GM21576 (cell line): ENCODE data around the gene UGP2.
A peak's percentile ranks its signal among the peaks of the same experiment; 100 is the strongest.
"Not testable (repeated sequence)": the region's sequence is repeated elsewhere in the genome, so short reads cannot be mapped to it uniquely, and the experiment has no call there.

Experiments
- ATAC-seq: cut with Tn5 transposase; IDR thresholded peaks from one replicate; pipeline ENCODE4 v1.9.1; 2021; ENCODE audit warnings: mild to moderate bottlenecking, moderate library complexity; ENCODE audit not compliant: unreplicated experiment

Gene UGP2

GRCh38 chr2:63888490-63889402 lies 47.0 kb downstream of the UGP2 start:
- peak; percentile 66 for ATAC-seq

GRCh38 chr2:63890678-63891077 lies 49.0 kb downstream of the UGP2 start:
- ATAC-seq: no peak

DNA sequence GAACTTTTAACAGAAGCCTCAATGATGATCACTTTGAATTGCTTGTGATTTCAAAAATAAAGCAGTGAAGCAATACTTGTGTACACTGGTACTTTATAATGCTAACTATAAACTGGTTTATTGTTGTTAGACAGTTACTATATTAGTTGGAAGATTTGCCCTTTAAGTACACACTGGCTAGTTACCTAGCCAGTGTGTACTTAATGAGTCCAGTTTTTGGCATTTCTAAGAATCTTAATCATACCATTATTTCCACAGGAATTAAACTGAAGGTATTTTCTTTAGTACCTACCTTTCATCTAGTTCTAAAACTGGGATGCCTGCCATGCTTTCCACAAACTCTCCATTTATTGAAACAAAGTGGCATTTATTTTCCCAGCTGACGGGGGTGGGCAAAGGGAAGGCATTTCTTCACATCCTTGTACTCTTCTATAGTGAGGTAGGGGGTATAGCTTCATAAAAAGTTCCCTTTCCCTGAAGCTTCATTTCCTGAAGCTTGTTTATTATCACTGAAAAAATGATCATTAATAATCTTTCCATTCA lies 49.9 kb downstream of the UGP2 start:
- ATAC-seq: no peak

- no peak for ATAC-seq
These were observed 51.5 kb downstream of the UGP2 start for GRCh38 chr2:63893163-63893562.

DNA sequence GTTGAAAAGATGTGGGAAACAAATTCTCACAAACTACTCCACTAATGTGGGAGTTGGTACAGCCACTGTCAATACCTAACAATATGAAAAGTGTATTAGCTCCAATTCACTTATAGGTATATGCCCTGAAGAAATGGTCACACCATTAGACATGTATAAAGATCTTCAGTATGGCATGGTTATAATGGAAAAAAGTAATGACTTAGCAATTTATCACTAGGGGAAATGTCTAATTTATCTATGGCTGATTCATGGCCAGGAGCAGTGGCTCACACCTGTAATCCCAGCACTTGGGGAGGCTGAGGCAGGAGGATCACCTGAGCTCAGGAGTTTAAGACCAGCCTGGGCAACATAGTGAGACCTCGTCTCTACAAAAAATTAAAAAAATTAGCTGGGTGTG lies 52.5 kb downstream of the UGP2 start:
- no peak for ATAC-seq

DNA sequence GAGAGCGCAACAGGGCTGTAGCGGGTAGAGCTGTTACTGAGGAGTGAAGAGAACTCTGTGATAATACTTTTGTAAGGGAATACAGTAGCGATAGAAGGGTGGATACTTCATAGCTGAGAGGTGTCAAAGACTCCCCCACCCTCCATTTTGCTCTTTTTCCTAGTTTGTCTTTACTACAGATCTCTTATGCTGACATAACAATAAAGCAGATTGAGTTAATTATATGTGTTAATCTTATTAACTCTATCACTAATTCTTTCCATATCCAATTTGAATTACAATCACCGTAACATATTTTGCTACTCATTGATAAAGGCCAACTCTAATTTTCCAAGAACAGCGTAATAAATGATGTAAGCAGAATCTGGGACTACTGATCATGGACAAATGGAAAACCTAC lies 57.1 kb downstream of the UGP2 start:
- ATAC-seq: no peak

DNA sequence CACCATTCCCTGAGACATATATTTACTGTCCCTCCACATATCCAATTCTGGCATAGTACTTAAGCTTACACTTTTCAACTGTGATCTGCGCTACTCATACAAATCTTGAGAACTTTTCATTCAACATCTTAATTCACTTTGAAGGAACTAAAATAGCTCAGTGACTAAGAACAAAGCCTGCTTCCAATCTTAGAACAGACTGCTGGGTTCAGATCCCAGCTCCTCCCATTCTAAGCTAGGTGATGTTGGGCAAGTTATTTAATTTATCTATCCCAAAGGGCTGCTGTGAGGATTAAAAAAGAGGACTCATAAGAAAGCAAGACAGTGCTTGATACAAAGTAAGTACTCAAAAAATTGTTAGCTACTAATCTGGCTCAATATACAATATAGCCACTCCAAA lies 57.9 kb downstream of the UGP2 start:
- no peak for ATAC-seq

GRCh38 chr2:63902149-63902548 lies 60.5 kb downstream of the UGP2 start:
- no peak for ATAC-seq

GRCh38 chr2:63903003-63903402 lies 61.3 kb downstream of the UGP2 start:
- ATAC-seq: peak; percentile 56

DNA sequence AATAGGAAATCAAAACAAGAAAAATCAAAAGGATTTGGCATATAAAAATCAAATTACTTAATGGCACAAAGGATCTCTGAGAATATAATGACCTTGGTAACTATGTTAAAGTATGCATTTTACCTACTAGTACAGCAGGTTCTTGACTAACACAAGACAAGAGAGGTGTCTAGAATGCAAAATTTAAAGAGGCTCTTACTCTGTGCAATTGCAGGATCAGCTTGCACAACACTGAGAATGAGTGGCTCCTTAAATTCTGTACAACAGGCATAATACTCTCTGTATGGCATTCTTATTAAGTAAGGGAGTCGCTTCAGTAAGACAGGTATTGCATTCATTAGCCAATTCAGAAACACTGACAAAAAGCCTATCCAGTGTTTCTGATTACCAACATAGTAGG lies 72.6 kb downstream of the UGP2 start:
- ATAC-seq: no peak

DNA sequence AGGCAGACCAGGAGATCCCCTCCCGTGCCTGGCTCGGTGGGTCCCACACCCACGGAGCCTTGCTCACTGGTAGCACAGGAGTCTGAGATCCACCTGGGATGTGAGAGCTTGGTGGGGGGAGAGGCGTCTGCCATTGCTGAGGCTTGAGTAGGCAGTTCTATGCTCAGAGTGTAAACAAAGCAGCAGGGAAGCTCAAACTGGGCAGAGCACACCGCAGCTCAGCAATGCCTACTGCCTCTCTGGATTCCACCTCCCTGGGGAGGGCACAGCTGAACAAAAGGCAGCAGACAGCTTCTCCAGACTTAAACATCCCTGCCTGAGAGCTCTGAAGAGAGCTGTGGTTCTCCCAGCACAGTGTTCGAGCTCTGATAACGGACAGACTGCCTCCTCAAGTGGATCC lies 85.1 kb downstream of the UGP2 start:
- no peak for ATAC-seq

- not testable (repeated sequence) for ATAC-seq
These were observed 90.4 kb downstream of the UGP2 start for GRCh38 chr2:63932104-63932503.
